Measurements from ENCODE around the gene LZIC.

LZIC gene

DNA sequence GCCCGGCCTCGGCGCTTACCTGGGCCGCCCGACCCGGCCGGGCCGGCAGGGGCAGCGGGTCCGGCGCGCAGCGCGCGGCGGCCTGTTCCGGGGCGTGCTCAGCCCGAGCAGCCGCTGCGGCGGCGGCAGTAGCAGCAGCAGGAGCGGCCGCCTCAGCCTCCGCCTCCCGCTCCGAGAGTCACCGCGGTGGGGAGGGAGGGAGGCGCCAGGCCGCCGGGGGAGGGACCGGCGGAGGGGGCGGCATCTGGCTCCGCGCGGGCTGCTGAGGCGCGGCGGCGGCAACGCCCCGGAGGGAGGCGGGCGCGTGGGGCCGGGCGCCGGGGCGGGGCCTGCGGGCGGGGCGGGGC is 33.1 kb downstream of the LZIC start, which contains the start of gene CTNNBIP1:
Gene CTNNBIP1, minus strand, starts transcription at position 194 of the 347 bp plus-strand sequence. CDS start 38,205 bp downstream, outside the sequence.
- no peak for TF ChIP-seq CSDC2 (CRISPR knock-in tag; IDR thresholded peaks at IDR 0.05)
- TF ChIP-seq, protein P1, sequence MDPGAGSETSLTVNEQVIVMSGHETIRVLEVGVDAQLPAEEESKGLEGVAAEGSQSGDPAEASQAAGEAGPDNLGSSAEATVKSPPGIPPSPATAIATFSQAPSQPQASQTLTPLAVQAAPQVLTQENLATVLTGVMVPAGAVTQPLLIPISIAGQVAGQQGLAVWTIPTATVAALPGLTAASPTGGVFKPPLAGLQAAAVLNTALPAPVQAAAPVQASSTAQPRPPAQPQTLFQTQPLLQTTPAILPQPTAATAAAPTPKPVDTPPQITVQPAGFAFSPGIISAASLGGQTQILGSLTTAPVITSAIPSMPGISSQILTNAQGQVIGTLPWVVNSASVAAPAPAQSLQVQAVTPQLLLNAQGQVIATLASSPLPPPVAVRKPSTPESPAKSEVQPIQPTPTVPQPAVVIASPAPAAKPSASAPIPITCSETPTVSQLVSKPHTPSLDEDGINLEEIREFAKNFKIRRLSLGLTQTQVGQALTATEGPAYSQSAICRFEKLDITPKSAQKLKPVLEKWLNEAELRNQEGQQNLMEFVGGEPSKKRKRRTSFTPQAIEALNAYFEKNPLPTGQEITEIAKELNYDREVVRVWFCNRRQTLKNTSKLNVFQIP (CRISPR knock-in tag; IDR thresholded peaks at IDR 0.05; ENCODE audit: borderline replicate concordance, low read depth): no peak
- TF ChIP-seq, protein P2, sequence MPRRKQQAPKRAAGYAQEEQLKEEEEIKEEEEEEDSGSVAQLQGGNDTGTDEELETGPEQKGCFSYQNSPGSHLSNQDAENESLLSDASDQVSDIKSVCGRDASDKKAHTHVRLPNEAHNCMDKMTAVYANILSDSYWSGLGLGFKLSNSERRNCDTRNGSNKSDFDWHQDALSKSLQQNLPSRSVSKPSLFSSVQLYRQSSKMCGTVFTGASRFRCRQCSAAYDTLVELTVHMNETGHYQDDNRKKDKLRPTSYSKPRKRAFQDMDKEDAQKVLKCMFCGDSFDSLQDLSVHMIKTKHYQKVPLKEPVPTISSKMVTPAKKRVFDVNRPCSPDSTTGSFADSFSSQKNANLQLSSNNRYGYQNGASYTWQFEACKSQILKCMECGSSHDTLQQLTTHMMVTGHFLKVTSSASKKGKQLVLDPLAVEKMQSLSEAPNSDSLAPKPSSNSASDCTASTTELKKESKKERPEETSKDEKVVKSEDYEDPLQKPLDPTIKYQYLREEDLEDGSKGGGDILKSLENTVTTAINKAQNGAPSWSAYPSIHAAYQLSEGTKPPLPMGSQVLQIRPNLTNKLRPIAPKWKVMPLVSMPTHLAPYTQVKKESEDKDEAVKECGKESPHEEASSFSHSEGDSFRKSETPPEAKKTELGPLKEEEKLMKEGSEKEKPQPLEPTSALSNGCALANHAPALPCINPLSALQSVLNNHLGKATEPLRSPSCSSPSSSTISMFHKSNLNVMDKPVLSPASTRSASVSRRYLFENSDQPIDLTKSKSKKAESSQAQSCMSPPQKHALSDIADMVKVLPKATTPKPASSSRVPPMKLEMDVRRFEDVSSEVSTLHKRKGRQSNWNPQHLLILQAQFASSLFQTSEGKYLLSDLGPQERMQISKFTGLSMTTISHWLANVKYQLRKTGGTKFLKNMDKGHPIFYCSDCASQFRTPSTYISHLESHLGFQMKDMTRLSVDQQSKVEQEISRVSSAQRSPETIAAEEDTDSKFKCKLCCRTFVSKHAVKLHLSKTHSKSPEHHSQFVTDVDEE (CRISPR knock-in tag; IDR thresholded peaks at IDR 0.05): no peak
- ATAC-seq: peak; percentile 68; the same call in 2 of the 3 replicates

DNA sequence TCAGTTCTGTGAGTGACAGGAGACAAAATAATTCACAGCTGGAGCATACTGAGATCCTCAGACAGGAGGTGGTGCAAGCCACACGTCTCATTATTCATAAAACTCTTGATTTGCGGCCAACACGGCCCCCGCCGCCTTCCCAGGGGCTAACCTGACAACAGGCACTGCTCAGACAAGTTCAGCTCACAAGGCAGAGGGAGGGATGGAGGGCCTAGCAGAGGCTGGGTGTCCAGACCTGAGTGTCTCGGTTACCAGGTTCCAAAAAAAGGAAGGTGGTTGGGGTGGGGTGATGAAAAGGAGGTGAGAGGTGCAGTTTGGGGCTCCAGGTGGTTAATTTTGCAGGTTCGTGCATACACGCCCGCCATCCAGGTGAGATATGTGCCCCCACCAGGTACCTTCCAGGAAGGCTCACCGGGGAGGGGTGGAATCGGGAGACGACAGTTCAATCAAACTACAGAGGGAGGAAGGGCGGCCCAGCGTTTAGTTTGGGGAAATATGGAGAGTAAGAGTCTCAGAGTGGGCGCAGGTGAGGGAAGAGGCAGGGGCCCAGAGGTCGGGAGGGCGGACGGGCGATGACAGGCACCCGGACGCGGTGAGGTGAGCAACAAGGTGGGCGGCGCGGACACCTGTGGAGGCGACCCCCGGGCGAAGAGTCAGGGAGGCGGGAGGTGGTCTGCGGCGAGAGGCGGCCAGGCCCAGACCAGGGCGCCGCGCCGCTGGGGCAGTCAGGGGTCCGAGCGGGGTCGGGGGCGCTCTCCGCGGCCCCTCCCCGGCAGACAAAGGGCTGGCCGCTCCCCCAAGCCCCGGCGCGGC is 33.8 kb downstream of the LZIC start:
- TF ChIP-seq ESRRG (CRISPR knock-in tag; IDR thresholded peaks at IDR 0.05): no peak
- TF ChIP-seq, protein P1 (CRISPR knock-in tag; IDR thresholded peaks at IDR 0.05; ENCODE audit: borderline replicate concordance, low read depth): no peak
- TF ChIP-seq ZNF565 (CRISPR knock-in tag; conservative IDR thresholded peaks at IDR 0.05; ENCODE audit: low read depth): no peak
- no peak for TF ChIP-seq ZNF8 (CRISPR knock-in tag; IDR thresholded peaks at IDR 0.05)
- no peak for TF ChIP-seq GLIS3 (CRISPR knock-in tag; IDR thresholded peaks at IDR 0.05)
- TF ChIP-seq, protein P2 (CRISPR knock-in tag; IDR thresholded peaks at IDR 0.05): no peak
- TF ChIP-seq OSR1 (CRISPR knock-in tag; IDR thresholded peaks at IDR 0.05): no peak
- TF ChIP-seq TCF4 (CRISPR knock-in tag; IDR thresholded peaks at IDR 0.05; ENCODE audit: borderline replicate concordance): no peak
- no peak for TF ChIP-seq CSDC2 (CRISPR knock-in tag; IDR thresholded peaks at IDR 0.05)
- TF ChIP-seq, protein P3, sequence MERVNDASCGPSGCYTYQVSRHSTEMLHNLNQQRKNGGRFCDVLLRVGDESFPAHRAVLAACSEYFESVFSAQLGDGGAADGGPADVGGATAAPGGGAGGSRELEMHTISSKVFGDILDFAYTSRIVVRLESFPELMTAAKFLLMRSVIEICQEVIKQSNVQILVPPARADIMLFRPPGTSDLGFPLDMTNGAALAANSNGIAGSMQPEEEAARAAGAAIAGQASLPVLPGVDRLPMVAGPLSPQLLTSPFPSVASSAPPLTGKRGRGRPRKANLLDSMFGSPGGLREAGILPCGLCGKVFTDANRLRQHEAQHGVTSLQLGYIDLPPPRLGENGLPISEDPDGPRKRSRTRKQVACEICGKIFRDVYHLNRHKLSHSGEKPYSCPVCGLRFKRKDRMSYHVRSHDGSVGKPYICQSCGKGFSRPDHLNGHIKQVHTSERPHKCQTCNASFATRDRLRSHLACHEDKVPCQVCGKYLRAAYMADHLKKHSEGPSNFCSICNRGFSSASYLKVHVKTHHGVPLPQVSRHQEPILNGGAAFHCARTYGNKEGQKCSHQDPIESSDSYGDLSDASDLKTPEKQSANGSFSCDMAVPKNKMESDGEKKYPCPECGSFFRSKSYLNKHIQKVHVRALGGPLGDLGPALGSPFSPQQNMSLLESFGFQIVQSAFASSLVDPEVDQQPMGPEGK (CRISPR knock-in tag; IDR thresholded peaks at IDR 0.05; ENCODE audit: borderline replicate concordance): no peak
- no peak for ATAC-seq

DNA sequence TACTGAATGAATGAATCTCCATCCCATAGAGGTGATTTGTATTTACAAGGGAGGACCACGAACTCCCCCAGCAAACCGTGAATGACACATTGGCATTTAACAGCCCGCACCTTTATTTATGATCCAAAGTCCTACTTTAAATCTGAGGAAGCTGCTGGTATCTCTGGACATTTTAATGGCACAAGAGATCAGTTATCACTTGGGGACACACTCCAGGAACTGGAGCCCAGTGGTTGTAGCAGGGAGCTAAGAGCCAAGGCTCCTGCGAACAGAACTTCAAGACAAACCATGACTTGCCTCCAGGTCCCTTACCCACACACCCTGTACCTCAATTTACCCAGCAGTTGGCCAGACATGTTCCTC is 34.3 kb downstream of the LZIC start:
- TF ChIP-seq ISL1 (CRISPR knock-in tag; IDR thresholded peaks at IDR 0.05): no peak
- TF ChIP-seq OSR1 (CRISPR knock-in tag; IDR thresholded peaks at IDR 0.05): no peak
- TF ChIP-seq, protein P2 (CRISPR knock-in tag; IDR thresholded peaks at IDR 0.05): no peak
- no peak for TF ChIP-seq ARNTL (CRISPR knock-in tag; IDR thresholded peaks at IDR 0.05; ENCODE audit: borderline replicate concordance, low read depth)
- TF ChIP-seq, protein P4, sequence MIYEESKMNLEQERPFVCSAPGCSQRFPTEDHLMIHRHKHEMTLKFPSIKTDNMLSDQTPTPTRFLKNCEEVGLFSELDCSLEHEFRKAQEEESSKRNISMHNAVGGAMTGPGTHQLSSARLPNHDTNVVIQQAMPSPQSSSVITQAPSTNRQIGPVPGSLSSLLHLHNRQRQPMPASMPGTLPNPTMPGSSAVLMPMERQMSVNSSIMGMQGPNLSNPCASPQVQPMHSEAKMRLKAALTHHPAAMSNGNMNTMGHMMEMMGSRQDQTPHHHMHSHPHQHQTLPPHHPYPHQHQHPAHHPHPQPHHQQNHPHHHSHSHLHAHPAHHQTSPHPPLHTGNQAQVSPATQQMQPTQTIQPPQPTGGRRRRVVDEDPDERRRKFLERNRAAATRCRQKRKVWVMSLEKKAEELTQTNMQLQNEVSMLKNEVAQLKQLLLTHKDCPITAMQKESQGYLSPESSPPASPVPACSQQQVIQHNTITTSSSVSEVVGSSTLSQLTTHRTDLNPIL (CRISPR knock-in tag; IDR thresholded peaks at IDR 0.05; ENCODE audit: low read depth): no peak
- TF ChIP-seq ZC3H10 (CRISPR knock-in tag; IDR thresholded peaks at IDR 0.05): no peak
- no peak for TF ChIP-seq GLIS3 (CRISPR knock-in tag; IDR thresholded peaks at IDR 0.05)
- TF ChIP-seq TCF4 (CRISPR knock-in tag; IDR thresholded peaks at IDR 0.05; ENCODE audit: borderline replicate concordance): no peak
- no peak for TF ChIP-seq ZFP3 (CRISPR knock-in tag; IDR thresholded peaks at IDR 0.05)
- no peak for TF ChIP-seq ZFP30 (CRISPR knock-in tag; IDR thresholded peaks at IDR 0.05)
- TF ChIP-seq, protein P1 (CRISPR knock-in tag; IDR thresholded peaks at IDR 0.05; ENCODE audit: borderline replicate concordance, low read depth): no peak

More for the DNA sequence above, 34.3 kb downstream of the LZIC start:
- no peak for ATAC-seq
